CD4-positive, alpha-beta T cell (primary cell): Measurements from ENCODE around the gene GPA33. TPM values are rescaled to one million over a fixed set of nuclear protein-coding genes. Genes with fewer than 3 reads are reported as not detected.
"Not testable (repeated sequence)": the region's sequence is repeated elsewhere in the genome, so short reads cannot be mapped to it uniquely, and the experiment has no call there.

Experiments
- ATAC-seq: fragments of 200-7000 bp; cut with Tn5 transposase; one replicate; pipeline ENCODE4 v1.10.0; 2022; ENCODE audit warnings: mild to moderate bottlenecking; ENCODE audit not compliant: poor library complexity
- CTCF ChIA-PET: fragments of 350-600 bp; sonication (Branson Sonifier 250); formaldehyde crosslinking; loops from one replicate; lab custom pipeline; 2021; ENCODE audit warnings: antibody characterized with exemption, inconsistent platforms; lab: Charles Lee
- POLR2A ChIA-PET: fragments of 350-600 bp; sonication (Branson Sonifier 250); formaldehyde crosslinking; loops from one replicate; lab custom pipeline; 2021; ENCODE audit warnings: antibody characterized with exemption, inconsistent platforms; lab: Charles Lee
- DNase-seq, 14 experiments: peaks; one replicate each; pipeline ENCODE4 v3.0.0-alpha.2; 2013 to 2020; ENCODE audit warnings: mixed read lengths in 2 of 14
- H3K27ac ChIP-seq, 2 donors: one replicate each; pipeline versions ENCODE4 v1.5.1 to v1.7.0; 2013; ENCODE audit warnings: low read length in 2 of 2, low read depth in 1 of 2, mild to moderate bottlenecking in 1 of 2
- H3K27me3 ChIP-seq, 2 experiments: 1 replicate in 1 of 2; 2 replicates in 1 of 2; pipeline versions ENCODE4 v1.6.1 to v1.7.0; 2013; ENCODE audit warnings: low read length in 2 of 2, control low read depth in 1 of 2, mild to moderate bottlenecking in 1 of 2, moderate library complexity in 1 of 2; ENCODE audit not compliant: insufficient read depth in 2 of 2, control insufficient read depth in 1 of 2
- H3K36me3 ChIP-seq: one replicate; pipeline ENCODE4 v1.6.1; 2013; ENCODE audit warnings: low read length, control low read depth; ENCODE audit not compliant: insufficient read depth
- H3K4me1 ChIP-seq: one replicate; pipeline ENCODE4 v1.6.1; 2013; ENCODE audit warnings: low read length, control low read depth; ENCODE audit not compliant: insufficient read depth
- H3K4me3 ChIP-seq: one replicate; pipeline ENCODE4 v1.5.1; 2013; ENCODE audit warnings: mild to moderate bottlenecking, low read length, moderate library complexity
- H3K9me3 ChIP-seq, 2 experiments: 1 replicate in 1 of 2; 2 replicates in 1 of 2; pipeline versions ENCODE4 v1.6.1 to v1.7.0; 2013; ENCODE audit warnings: low read length in 2 of 2, mild to moderate bottlenecking in 2 of 2, control low read depth in 1 of 2, moderate library complexity in 1 of 2; ENCODE audit not compliant: control insufficient read depth in 1 of 2, insufficient read depth in 1 of 2
- H3K27ac Mint-ChIP-seq: one replicate; pipeline ENCODE4 v1.8.0; 2020; ENCODE audit warnings: mixed read lengths
- H3K27me3 Mint-ChIP-seq: one replicate; pipeline ENCODE4 v1.8.0; 2021; ENCODE audit warnings: mixed read lengths
- H3K36me3 Mint-ChIP-seq: one replicate; pipeline ENCODE4 v1.8.0; 2021; ENCODE audit warnings: low read depth, mixed read lengths
- H3K4me1 Mint-ChIP-seq: one replicate; pipeline ENCODE4 v1.8.0; 2021; ENCODE audit warnings: low read depth, mixed read lengths
- H3K4me3 Mint-ChIP-seq: one replicate; pipeline ENCODE4 v1.8.0; 2020; ENCODE audit warnings: mild to moderate bottlenecking, mixed read lengths
- H3K9me3 Mint-ChIP-seq: one replicate; pipeline ENCODE4 v1.8.0; 2020; ENCODE audit warnings: mixed read lengths
- CTCF ChIP-seq: fragments of 200-600 bp; IDR thresholded peaks from one replicate; pipeline ENCODE4 v1.8.0; 2022; ENCODE audit warnings: antibody characterized with exemption, mild to moderate bottlenecking
- intact Hi-C, 2 experiments: fragments of 100-400 bp; cut with DNase I in 1 of 2; cut with micrococcal nuclease in 1 of 2; formaldehyde crosslinking; loops; one replicate each; pipeline versions ENCODE4 v1.15.1 to v1.9.0; 2023 to 2025; cut with DNase I, micrococcal nuclease
- total RNA-seq, 174 experiments: library from RNA in 2 of 174; stranded (reverse) in 2 of 174; gene quantifications; one replicate each; pipeline ENCODE4 v1.2.3 and lab custom pipeline; 2021 to 2026

Gene GPA33
- total RNA-seq, 2 experiments from 2014 or later, result 4.8 to 5.0 TPM

- no peaks in the 10 kb centered on the region for H3K9me3 ChIP-seq
- Mint-ChIP-seq H3K27me3 (no peaks in the 10 kb centered on the region), H3K4me1 (no peaks in the 10 kb centered on the region), H3K4me3 (no peak overlapping the region), H3K36me3 (peaks cover 42% of the 10 kb centered on the region), H3K27ac (no peak overlapping the region), H3K9me3 (no peaks in the 10 kb centered on the region)
- H3K27me3 ChIP-seq, result no peaks in the 10 kb centered on the region
- intact Hi-C loops, result loop anchor here in 1 of 2 experiments (10.0 kb wide), 1 partner anchor 77 kb away; the partner anchor contains the start of gene ILDR2
- ChIA-PET POLR2A (no interaction called here), CTCF (no interaction called here)
- H3K27ac ChIP-seq, result no peak overlapping the region
- H3K36me3 ChIP-seq, result peaks cover 16% of the 10 kb centered on the region
- no peaks in the 10 kb centered on the region for H3K4me1 ChIP-seq
- no peak for TF ChIP-seq CTCF
- DNase-seq (no peak), ATAC-seq (no peak)
- no peak overlapping the region for H3K4me3 ChIP-seq
Observed at GRCh38 chr1:167051907-167052306, 38.3 kb downstream of the GPA33 start.

GRCh38 chr1:167043752-167044488, 46.3 kb downstream of the GPA33 start:
- TF ChIP-seq CTCF, result no peak

GRCh38 chr1:167033646-167034045, 56.5 kb downstream of the GPA33 start:
- H3K9me3 ChIP-seq, result peaks cover 0 to 6% of the 10 kb centered on the region in 2 experiments
- peaks cover 3% of the 10 kb centered on the region for H3K27me3 Mint-ChIP-seq
- no peak overlapping the region for H3K4me3 Mint-ChIP-seq
- H3K9me3 Mint-ChIP-seq, result no peaks in the 10 kb centered on the region
- no peak for DNase-seq
- intact Hi-C loops, result no loop called here
- no peak overlapping the region for H3K27ac ChIP-seq
- TF ChIP-seq CTCF, result no peak
- H3K36me3 ChIP-seq, result no peaks in the 10 kb centered on the region
- ChIA-PET POLR2A (interaction anchor here (0.6 to 0.7 kb wide), 3 partner anchors 42 to 96 kb away, joined by 3 read pairs; no protein-coding TSS in a partner anchor), CTCF (no interaction called here)
- no peak overlapping the region for H3K27ac Mint-ChIP-seq
- H3K36me3 Mint-ChIP-seq, result no peaks in the 10 kb centered on the region
- no peaks in the 10 kb centered on the region for H3K4me1 Mint-ChIP-seq
- no peak overlapping the region for H3K4me3 ChIP-seq
- H3K4me1 ChIP-seq, result no peaks in the 10 kb centered on the region
- no peak for ATAC-seq
- no peaks in the 10 kb centered on the region for H3K27me3 ChIP-seq

More at GRCh38 chr1:167043752-167044488, 46.3 kb downstream of the GPA33 start:
- Mint-ChIP-seq H3K4me3 (peak overlapping the region; percentile 90), H3K9me3 (no peaks in the 10 kb centered on the region), H3K36me3 (no peaks in the 10 kb centered on the region), H3K4me1 (peaks cover 14% of the 10 kb centered on the region), H3K27ac (peak overlapping the region; percentile 69), H3K27me3 (peaks cover 9% of the 10 kb centered on the region)
- intact Hi-C loops, result loop anchor here in 1 of 2 experiments (10.0 kb wide), 1 partner anchor 1649 kb away; no protein-coding TSS in a partner anchor
- peaks cover 0 to 5% of the 10 kb centered on the region in 2 experiments for H3K27me3 ChIP-seq
- no peaks in the 10 kb centered on the region for H3K9me3 ChIP-seq
- CTCF ChIA-PET, result interaction anchor here (0.7 to 2.0 kb wide), 4 partner anchors 15 to 230 kb away, joined by 3 to 6 read pairs (median 4); no protein-coding TSS in a partner anchor
- DNase-seq (peak; percentile 38 to 87 (median 63)), ATAC-seq (peak; percentile 99)
- H3K27ac ChIP-seq, result no peak overlapping the region
- peak overlapping the region; percentile 56 for H3K4me3 ChIP-seq
- peaks cover 12% of the 10 kb centered on the region for H3K4me1 ChIP-seq
- no peaks in the 10 kb centered on the region for H3K36me3 ChIP-seq
- POLR2A ChIA-PET, result interaction anchor here (0.6 to 1.6 kb wide), 4 partner anchors 47 to 205 kb away, joined by 3 to 7 read pairs (median 4); partner anchors contain the start of genes GPA33, POGK and TADA1

- H3K9me3 ChIP-seq, H3K9me3 Mint-ChIP-seq, intact Hi-C loops, ATAC-seq, H3K4me1 Mint-ChIP-seq, H3K27ac ChIP-seq, H3K4me3 ChIP-seq, H3K36me3 ChIP-seq, DNase-seq, POLR2A ChIA-PET, H3K27me3 ChIP-seq, CTCF ChIA-PET, H3K4me3 Mint-ChIP-seq, H3K36me3 Mint-ChIP-seq, H3K4me1 ChIP-seq, H3K27ac Mint-ChIP-seq: not testable (repeated sequence)
- H3K27me3 Mint-ChIP-seq, result peaks cover 35% of the 10 kb centered on the region
Observed at GRCh38 chr1:167029553-167029952, 60.6 kb downstream of the GPA33 start.
